GM19240 (cell line): ENCODE data around the gene DUS1L.

Source experiments
- DNase-seq: peaks from one replicate; pipeline ENCODE4 v3.0.0; 2011; ENCODE audit warnings: low spot score; ENCODE audit not compliant: insufficient read length

The DUS1L gene

DNA sequence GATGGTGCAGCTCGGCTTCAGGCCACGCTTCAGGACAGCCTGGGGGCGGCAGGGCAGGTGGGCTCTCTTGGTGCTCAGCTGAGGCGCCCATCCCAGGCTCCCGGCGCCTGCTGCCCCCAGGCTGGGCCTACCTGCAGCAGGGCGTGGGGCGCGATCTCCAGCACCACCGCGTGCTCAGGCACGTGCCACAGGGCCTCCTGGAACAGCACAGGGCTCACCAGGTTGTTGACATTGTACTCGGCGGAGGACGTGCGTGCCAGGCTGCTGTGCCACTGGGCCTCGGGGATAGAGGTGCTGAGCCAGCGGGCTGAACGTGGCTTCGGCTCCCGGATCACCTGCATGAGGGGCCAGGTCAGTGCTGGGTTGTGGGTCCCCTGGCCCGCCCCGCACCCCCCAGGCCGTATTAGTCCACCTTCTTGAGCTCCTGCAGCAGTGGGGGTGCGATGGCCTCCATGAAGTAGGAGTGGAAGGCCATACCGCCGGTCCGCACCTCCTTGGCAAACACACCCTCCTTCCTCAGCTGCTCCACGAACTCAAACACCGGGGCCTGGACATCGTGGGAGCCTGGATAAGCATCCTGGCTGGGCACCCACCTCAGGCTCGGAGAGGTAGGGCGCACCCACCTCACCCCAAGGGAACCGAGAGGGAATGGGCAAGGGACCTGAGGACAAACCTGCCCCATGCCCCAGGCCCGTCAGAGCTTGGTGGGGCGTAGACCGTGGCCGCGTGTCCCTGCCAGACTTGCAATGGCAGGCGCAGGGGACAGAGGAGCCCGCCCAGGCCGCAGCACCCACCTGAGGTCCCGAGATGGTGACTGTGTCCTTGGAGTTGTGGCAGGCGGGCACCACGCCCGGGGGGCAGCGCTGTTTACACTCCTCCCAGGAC, 23.5 kb upstream of the DUS1L start:
- DNase-seq, result no peak

DNA sequence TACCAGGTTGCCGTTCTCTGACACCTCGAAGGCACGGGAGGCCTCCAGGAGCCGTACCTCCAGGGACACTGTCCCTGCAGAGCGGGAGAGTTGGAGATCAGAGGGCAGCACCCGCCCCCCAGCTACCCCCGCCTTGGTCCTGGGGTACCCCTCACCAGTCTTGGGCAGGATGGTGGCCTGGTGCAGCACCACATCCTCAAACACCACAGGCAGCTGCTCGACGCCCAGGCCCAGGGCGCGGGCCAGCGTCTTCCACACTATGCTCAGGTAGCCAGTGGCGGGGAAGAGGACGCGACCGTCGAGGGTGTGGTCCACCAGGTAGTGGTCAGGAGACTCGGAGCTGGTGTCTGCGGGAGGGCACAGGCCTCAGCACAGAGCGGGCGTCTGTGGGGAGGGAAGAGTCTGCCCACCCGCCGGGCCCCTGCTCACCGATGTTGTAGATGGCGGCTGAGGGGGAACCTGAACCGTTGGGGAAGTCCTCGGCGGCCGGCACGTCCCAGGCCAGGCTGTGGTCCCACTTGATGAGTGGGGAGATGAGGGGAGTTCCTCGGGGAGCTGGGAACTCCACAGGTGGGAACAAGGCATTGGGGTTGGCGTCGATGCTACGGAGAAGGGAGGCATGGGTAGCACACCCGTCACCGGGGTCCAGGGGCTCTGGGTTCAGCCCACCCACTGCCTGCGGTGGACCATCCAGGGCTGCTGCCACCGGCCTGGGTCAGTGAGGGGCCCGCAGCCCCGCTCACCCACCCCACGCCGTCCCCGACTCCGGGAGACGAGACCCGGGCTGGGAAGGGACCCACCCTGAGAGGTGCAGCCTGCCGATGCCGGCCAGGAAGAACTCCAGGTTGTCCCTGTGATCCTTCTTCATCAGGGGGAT, 22.6 kb upstream of the DUS1L start:
- no peak for DNase-seq

DNA sequence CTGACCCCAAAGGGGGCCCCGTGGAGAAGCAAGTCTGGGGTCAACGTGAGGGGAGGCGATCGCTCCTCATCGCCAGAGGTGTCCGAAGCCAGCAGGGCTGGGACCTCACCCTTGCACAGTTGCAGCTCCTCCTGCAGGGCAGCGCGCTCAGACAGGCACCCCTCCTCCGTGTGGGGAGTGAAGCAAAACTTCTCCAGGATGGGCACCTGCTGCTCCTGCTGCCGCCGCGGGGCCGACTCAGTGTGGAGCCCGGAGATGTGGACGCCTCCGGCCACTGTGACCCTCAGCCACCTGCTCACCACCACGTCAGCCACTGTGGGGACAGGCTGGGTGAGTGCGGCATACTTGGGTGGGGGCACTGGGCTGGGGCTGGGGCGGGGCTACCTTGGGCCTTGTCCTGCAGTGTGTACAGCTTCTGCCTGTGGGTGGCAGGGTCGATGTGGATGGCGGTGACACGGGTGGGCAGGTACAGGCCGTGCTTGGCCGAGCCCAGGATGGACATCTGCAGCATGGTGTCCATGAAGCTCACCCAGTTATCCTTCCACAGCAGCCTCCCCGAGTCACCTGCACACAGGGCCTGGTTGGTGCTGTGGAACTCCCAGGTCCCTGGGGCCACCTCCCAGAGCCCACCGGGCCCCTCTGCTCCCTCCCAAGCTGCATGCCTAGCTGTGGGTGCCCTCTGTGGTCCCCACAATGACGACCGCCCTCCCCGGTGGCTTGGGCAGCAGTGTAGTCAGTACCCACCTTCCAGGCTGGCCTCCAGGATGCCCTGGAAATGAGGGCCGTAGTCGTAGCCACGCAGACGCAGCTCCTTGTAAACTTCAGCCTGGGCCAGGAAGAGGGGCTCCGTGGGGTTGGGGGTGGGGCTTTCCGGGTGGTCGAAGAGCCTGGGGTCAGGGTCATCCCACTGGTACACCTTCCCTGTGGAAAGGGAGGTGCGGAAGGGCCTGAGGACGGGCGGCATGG, 21.6 kb upstream of the DUS1L start:
- DNase-seq, result no peak

DNA sequence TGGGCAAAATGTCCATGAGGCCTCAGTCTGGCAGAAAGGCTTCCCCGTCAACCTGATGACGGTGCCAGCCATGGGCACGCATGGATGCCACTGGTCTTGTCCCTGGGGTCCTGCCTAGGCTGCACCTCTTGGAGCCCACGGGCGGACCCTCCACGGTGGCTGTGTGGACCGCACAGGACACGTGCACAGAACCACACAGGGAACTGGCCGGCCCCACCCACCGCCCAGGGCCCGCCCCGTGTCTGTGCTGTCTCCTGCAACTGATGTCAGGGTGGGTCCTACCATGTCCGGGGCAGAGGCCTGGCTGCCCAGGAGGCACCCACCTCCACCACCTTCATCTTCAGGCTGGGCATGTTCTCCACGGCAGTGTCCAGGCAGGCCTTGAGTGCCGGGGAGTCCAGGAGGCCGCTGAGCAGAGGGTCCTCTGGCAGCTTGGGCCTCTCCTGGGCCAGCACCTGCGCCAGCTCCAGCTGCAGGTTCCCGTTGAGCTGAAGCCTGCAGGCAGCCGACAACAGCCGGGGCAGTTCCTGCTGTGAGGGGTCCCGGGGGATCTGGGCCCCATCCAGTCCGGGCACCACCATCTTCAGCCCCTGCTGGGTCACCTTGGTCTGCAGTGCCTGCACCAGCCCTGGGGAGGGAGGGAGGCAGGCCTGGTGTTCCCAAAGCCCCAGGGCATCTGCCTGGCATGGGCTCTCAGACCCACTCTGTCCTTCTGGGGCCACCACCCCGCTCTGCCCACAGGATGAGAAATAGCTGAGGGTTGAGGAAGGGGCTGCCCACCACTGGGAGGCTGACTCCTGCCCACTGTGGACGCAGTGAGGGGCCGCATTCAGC, 20.5 kb upstream of the DUS1L start:
- no peak for DNase-seq

DNA sequence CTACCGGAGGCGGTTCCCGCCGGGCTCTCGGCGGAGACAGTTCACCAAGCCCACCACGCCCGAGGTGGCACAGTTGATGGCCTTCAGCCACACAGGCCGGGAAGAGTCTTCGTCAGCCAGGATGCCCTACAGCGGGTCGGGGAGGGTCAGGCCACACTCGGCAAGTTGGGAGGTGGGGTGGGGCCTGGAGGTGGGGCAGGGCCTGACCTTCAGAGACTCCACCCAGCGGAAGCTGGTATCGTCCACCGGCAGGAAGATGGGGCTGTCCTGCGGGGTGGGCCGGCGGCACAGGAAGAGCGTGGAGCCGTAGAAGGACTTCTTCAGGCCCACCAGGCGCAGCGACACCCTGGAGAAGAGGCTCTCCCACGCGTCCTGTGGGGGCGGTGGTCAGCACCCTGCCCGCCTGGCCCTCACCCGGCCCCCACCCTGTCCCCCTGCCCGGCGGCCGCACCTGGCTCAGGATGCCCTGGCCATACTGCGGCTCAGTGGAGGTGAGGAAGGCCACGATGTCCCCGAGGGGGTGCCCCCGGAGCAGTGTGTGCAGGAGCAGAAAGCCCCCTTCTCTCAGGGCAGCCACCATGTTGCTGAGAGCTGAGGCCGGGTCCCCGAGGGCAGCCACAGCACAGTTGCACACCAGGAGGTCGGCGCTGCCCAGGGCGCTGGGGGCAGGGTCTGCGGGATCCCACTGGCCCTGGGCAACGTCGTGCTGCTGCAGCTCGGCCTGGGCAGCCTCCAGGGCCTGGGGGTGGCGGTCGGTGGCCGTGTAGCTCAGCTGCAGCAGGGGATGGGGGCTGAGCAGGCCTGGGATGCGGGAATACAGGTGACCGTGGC, 19.6 kb upstream of the DUS1L start:
- no peak for DNase-seq

DNA sequence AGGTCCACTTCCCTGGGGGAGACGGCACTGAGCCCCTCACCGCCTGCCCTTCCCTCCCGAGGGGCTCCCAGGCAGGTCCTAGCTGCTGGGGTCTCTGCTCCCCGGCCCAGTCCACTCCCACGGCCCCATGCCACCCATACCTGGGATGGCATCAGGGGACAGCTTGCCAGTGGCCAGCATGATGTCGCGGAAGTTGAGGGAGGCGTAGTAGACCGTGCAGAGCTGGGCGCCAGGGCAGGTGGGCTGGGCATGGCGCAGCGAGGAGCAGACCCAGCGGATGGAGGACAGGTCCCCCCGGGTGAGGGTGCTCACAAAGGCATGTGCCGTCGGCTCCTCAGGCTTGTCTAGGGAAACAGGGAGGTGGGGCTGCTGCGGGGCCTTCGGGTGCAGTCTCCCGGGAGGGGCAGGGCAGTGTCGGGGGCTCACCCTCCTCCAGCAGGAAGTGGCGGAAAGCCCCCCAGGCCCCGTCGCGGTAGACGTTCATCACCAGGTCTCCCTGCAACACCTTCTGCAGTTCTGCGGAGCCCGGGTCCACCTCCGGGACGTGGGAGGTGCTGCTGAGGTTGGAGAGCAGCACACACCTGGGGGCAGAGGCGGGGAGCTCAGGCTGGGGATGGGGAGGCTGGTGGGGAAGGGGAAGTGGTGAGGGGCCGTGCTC, 18.9 kb upstream of the DUS1L start:
- no peak for DNase-seq

DNA sequence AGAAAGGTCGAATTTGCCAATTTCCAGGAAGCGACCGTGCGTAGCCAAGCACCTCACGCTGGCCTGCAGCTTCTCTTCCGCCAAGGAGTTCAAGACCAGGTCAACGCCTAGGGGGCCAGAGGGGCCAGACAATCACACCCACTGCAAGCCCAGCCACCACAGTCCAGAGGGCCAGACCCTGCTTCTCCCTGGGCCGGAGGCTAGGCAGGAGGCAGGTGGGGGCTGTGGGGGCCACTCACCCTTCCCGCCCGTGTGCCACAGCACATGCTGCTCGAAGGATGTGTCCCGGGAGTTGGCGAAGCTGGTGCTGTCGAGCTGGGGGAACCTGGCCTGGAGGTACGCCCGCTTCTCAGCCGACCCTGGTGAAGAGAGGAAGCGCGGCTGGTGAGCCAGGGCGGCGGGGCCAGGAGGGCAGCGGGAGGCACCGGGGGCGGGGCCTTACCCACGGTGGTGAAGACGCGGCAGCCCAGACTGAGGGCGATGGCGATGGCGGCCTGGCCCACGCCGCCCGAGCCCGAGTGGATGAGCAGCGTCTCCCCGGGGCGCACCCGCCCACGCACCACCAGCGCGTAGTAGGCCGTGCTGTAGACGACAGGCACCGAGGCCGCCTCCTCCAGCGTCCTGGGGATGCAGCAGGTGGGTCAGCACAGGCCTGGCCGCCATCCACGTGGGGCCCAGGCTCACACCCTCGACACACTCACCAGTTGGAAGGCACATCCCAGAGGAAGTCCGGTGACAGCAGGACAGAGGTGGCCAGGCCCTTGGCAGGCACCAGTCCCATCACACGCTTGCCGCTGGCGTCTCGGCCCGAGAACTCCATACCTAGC, 18.1 kb upstream of the DUS1L start:
- no peak for DNase-seq

DNA sequence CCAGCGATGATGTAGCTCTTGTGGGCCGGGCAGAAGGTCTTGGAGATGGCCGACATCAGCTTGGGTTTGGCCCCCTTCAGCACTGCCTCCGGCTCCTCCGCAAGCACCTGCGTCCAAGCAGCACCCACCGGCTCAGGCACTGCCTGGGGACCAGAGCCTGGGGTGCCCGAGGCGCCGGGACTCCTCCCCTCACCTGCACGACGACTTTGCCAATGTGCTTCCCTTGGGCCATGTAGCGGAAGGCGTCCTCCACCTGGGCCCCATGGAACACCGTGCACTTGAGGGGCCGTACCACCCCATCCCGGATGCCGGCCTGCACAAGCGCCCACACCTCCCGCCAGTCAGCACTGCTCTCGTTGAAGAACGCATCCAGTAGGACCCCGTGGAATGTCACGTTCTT, 17.4 kb upstream of the DUS1L start:
- no peak for DNase-seq

DNA sequence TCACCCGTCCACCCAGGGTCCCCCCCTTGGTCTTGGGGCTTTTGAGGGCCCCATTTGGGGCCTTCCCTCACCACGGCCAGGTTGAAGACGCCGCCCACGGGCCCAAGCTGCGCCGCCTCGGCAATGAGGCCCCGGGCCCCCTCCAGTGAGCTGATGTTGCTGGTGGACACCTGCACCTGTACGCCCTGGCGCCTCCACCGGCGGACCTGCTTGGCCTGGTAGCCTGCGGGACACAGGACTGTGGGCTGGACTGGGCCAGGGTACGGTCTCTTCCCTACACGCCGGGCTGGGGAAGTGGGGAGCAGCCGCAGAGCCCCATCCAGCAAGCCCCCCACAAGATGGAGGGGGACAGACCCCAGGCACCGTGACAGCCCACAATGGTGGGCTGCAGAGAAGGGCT, 16.9 kb upstream of the DUS1L start:
- DNase-seq, result no peak

DNA sequence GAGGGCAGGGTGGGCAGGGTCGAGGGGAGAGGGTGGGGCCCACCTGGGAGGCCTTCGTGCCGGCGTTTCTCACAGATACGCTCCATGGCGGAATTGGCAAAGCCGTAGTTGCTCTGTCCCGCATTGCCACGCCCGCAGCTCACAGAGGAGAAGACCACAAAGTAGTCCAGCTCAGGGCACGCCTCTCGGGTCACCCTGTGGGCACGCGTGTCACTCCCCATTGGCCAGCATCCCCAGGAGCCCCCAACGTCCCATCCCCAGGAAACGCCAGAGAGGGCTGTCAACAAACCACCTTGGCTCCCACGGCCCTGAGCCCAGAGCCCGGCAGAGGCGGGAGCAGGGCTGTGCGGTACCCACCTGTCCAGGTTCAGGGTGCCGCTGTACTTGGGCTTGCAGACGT, 16.4 kb upstream of the DUS1L start:
- DNase-seq, result no peak

DNA sequence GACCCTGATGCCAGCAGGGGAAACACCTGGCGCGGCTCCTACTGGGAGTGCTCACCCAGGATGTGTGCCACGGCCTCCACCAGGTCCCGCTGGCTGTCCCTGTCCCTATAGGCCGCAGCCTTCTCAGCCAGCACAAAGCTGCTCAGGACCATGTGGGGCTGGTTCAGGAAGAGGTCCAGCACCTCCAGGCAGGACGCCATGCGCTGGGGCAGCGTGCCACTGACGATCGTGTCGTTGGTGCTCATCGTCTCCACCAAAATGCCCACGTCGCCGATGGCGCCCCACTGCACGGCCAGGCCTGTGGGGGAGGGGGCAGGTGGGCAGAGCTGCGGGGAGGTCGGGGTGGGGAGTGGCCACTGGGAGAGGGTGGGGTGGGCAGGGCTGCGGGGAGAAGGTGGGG, 15.9 kb upstream of the DUS1L start:
- DNase-seq, result no peak

DNA sequence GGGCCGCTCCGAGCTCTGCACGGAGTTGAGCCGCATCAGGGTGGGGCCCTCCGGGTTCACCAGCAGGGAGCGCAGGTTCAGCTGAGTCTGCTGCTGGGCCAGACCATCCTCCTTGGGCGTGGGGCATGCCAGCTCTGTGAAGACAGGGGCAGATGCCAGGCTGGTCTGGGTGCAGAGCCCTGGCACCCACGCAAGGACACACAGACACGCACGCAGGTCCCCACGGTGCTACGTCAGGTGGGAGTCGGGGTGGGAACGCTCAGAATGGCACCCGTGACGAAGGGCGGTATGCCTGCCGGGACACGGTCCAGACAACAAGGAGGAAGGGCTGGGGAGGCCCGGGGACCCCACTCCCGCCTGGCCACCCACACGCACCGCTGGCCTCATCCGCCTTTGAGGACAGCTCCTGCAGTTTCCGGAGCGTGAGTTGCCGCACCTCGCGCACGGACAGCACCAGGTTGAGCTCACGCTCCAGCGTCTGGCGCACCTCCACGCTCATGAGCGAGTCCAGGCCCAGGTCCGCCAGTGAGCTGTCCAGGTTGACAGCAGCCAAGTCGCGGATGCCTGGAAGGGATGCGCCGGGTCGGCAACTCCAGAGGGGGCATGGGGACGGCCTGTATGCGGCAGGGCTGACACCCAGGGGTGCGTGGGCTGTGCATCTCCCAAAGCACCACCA, 15.3 kb upstream of the DUS1L start:
- DNase-seq, result no peak

DNA sequence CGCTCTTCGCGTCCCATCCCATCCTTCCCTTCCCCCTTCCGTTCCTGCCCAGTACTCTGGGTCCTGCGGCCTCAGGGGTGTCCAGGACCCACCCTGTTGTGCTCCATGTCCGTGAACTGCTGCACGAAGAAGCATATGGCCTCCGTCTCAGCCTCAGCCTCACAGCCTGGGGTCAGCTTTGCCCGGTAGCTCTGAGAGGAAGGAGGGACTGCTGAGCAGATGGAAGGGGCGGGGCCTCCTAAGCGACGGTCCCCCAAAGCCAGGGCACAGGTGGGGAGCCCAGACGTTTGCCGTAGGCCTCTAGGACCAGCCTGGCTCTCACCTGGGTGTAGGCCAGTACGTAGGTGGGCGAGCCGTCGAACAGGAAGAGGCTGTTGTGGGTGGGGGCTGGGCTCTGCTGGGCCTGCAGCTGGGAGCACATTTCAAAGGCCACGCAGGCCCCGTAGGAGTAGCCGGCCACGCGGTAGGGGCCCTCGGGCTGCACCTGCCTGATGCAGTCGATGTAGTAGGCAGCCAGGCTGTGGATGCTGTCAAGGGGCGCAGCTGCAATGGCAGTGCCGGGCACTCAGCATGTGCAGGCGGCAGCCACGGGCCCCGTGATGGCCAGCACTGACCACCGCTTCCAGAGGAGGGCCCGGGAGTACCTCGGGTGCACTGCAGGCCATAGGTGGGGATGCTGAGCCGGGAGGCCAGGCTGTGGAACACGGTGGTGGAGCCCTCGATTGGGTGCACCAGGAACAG, 14.6 kb upstream of the DUS1L start:
- no peak for DNase-seq

DNA sequence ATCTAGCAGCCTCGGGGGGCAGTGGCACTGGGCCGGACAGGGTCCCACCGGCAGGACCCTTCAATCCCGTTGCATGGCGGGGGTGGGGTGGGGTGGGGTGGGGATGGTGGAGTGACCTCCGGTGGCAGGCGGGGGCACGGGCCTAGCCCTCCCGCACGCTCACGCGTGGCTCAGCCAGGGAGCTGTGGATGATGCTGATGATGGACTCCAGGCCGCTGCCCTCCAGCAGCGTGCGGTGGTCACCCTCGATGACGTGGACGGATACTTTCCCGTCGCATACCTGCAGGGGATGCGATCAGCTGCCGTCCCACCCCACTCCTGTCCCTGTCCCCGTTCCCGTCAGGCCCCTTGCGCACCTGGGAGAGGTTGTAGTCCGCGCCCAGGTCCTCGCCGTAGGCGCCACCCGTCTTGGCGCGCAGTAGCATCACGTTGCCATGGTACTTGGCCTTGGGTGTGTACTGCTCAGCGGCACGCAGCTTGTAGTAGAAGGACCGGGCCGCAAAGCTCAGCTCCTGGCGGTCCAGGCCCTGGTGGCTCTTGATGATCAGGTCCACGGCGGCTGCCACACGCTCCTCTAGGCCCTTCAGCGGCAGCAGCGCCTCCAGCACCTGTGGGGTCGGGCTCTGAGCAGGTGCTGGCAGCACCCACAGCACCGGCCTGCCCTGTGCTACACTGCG, 13.5 kb upstream of the DUS1L start:
- DNase-seq, result no peak

DNA sequence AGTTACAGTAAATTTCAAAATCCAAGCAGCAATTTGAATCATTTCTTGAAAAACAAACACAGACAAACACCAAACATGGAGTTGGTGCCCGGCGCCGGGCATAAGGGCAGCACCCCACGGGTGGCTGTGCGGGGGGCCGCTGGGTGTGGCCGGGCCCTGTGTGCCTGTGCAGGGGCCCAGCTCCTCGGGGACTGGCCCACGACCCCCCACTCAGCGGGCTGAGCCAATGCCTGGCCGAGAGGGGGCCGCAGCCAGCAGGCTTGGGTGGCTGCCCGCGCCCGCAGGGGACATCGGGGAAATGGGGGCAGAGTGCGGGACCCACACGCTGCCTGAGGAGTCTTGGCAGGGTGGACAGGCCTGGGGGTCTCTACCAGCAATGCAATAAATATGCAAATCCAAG, 12.8 kb upstream of the DUS1L start:
- no peak for DNase-seq

DNA sequence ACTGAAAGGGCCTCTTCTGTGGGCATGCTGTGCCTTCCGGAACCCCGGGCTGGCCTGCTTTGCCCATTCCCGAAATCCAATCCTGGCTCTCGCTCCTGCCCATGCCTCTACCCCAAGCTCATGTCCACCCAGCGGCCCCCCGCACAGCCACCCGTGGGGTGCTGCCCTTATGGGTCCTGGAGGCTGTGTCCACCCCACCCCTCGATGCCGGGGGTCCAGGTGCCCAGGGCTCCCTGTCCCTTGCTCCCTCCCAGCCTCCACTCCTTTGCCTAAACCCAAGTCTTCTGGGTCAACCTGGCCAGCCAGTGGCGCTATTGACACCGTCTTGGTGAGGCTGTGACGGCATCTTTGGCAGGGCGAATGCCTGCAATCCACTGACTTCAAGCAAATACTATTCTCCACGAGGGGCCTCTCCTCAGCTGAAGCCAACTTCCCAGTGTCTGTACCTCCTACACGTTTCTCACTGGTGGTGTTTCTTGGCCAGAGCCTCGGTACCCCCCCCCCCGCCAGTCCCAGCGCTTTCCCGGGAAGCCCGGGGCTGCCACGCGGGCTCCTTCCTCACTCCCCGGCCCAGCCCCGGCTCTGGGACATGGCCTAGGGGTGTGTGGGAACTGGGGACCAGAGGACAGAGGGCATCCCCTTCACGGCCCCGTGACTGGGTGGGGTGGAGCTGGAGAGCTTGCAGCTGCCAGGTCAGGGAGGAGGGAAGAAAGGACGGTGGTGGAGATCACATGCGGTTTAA, 12.2 kb upstream of the DUS1L start:
- DNase-seq, result no peak
